SK-N-MC (cell line): ENCODE data around the gene ZNF804B.

Source experiments
- EZH2 ChIP-seq: fragments of 200-600 bp; sonication (generic); IDR thresholded peaks from one replicate; pipeline ENCODE4 v1.6.1; 2017; ENCODE audit warnings: antibody characterized with exemption
- POLR2AphosphoS5 ChIP-seq: IDR thresholded peaks from 2 replicates; pipeline ENCODE4 v1.6.1; 2012; ENCODE audit warnings: mild to moderate bottlenecking, low read depth, low read length, borderline replicate concordance

GRCh38 chr7:89002981-89003956, 243.8 kb downstream of the ZNF804B start:
- TF ChIP-seq EZH2 (no peak), POLR2AphosphoS5 (no peak)
